IPS-NIHi7 (cell line): ENCODE results near the gene CACNA2D1.
"Not testable (repeated sequence)": the region's sequence is repeated elsewhere in the genome, so short reads cannot be mapped to it uniquely, and the experiment has no call there.

Source experiments
- DNase-seq: peaks from one replicate; pipeline ENCODE4 v3.0.0; 2012; ENCODE audit warnings: mixed read lengths; ENCODE audit errors: extremely low spot score

CACNA2D1 gene

GRCh38 chr7:82393840-82394220 is 49.7 kb downstream of the CACNA2D1 start:
- DNase-seq: no peak

DNA sequence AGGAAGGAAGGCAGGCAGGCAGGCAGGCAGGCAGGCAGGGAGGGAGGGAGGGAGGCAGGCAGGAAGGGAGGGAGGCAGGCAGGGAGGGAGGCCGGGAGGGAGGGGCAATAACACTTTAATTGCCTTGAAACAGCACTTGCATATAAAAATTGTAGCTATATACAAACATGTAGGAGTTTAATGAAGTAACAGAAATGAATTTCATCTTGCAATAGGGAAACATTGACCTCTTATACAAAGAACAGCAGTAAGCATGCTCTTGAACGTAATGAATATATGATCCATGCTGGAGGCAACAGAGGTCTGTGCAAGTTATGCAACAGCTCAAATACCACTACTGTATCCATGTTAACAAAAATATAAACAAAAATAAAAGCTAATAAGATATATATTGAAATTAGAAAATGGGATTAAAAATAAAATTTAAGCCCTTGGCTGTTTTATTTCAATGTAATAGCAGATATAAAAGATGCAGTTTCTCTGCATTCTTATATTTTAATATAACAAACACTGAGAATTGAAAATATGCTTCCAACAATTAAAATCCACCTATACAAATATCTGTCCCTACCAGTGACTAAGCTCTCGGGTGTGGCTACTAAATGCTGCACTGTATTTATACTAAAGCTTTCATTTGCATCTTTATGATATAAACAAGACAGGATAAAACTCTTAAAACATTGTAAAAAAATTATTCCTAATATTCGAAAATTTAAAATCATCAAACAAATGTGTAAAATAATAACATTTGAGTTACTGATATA is 50.3 kb downstream of the CACNA2D1 start:
- no peak for DNase-seq

GRCh38 chr7:82390936-82391335 is 52.6 kb downstream of the CACNA2D1 start:
- no peak for DNase-seq

GRCh38 chr7:82389876-82390275 is 53.7 kb downstream of the CACNA2D1 start:
- DNase-seq: no peak

DNA sequence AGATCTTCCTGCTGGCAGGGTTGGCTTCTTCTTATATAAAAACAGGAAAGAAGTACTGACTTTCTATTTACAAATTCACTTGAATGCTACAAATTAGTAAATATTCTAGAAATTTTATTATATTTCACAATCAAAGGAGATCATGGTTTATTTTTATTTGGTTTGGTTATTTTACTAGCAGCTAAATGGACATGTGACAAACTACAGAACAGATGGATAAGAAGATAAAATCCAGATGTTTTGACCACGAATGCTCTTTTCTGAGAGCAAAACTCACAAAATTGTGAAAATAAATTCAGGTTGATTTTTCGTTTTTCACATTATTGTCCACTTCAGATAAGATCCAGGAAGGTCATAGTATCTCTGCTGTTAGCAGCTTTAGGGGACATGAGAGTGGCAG is 55.4 kb downstream of the CACNA2D1 start:
- no peak for DNase-seq

DNA sequence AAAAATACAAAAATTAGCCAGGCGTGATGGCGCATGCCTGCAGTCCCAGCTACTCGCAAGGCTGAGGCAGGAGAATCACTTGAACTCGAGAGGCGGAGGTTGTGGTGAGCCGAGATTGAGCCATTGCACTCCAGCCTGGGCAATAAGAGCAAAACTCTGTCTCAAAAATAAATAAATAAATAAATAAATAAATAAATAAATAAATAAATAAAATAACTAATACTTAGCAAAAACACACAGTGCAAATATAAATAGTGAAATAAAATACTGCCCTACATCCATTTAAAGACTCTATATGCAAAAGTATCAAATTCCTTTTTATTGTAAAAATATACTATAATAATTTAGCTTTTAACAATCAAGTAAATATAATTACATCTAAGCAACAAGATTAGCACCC is 57.0 kb downstream of the CACNA2D1 start:
- not testable (repeated sequence) for DNase-seq

- DNase-seq: no peak
Measured at GRCh38 chr7:82384779-82385178, 58.8 kb downstream of the CACNA2D1 start.

DNA sequence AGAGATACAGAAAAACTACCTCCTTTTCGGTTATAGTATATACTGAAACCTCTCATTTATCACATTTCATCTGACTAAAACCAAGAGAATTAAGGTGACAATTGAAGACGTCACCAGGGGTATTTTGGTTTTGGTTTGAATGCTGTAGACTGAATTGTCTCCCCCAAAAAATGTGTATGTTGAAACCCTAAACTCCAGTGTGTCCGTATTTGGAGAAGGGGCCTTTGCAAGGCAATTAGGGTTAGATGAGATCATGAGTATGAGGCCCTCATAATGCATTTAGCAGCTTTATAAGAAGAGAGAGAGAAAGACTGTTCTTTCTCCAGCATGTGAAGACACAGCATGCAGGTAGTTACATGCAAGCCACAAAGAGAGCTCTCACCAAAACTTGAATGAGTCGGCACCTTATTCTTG is 59.5 kb downstream of the CACNA2D1 start:
- no peak for DNase-seq

DNA sequence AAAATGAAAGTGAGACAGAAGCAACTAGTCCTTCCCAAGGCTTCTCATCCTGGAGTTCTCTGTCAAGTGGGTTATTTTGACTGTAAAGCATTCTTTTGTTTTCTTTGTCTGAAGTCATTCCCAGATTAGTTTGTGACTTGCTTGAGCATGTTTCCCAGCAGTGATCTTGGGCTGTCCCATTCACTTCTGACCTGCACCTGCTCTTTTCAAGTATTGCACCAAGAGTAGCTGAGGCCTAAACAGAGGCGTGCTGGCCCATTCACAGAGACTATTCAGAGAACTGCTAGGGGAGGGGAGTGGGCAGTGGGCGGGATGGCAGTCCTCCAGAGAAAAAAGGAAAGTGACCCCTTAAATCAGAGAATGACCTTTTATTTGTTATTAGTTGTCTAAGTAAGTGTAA is 61.3 kb downstream of the CACNA2D1 start:
- no peak for DNase-seq

- DNase-seq: no peak
Measured at GRCh38 chr7:82376739-82377138, 66.8 kb downstream of the CACNA2D1 start.

DNA sequence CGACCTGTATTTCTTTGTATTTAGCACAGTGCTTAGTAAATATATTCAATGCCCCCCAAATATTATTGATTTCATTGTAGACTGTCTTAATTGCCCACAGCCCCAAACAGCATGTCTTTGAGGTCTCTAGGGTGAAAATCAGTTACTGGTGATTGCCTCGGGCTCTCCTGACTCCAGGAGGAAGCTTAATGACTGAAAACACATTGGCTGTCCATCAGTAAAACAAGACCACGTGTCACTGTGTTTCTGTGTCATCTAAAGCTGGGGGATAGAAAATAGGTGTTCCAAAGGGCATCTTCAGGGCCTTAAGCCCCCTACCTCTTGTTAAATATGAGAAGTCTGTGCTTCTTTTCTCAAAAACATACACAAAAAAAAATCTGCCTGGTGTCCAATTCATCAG is 67.9 kb downstream of the CACNA2D1 start:
- DNase-seq: no peak

DNA sequence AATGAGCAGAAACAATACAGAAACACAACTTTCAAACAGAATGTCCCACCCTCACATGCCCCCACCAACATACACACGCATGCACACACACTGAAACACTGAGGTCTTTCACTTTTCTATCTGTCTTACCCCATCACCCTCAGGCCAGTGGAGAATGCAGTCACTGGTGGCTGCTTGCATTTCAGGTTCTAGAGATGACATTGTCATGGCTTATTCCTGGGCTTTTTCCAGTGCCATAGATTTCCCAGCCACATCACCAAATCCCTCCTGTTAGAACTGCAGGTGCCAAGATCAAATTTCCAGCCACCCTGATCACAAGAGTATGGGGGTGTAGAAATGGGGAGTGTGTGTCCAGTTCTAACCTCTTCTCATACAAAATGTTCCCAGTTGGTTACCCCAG is 68.4 kb downstream of the CACNA2D1 start:
- DNase-seq: no peak

DNA sequence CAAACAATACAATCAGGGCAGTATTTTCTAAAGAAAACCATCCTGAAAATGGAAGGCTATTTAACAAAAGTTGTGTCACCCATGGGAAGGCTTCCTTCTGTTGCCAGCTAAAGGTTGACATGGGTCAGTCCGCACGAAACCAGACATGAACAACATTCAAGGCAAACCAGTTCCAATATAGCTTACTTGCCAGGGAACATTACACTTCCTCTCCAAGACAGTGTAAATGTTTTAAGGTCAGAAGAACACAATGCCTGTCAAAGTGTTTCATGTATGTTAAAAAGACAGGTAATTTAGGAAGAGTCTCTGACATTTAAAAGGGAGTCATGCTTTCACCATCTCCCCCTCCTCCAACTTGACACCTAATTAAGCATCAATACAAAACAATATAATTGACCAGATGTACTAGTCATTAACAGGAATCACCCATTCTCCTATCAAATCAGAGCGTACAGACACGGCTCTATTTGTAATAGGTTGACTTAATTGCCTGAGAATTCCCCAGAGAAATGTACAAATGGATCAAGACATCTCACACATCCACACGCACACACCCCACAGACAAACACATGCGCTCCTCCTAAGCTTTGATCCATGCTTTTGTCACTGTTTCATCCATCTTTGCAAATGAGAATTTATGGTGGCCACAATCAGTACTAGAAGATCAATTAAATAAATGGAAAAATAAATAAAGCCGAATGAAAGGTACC is 69.5 kb downstream of the CACNA2D1 start:
- no peak for DNase-seq

DNA sequence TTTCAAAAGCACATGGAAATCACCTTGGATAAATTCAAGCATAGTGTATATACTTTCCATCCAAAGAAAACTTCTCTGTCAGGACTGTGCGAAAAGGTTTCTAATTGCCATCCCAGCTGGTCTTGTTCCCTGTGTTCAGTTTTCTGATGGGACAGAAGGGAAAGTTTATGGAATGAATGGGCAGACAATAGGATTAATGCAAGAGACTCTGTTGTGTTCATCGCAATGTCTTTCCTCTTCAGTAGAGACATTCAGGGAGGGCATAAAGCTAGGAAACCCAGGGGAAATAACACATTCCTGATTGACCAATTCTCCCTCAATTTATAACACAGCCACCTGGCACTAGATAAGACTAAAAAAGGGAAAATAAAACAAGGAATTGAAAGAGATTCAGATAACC is 78.9 kb downstream of the CACNA2D1 start:
- no peak for DNase-seq

- DNase-seq: no peak
Measured at GRCh38 chr7:82364048-82364447, 79.5 kb downstream of the CACNA2D1 start.

GRCh38 chr7:82362129-82362706 is 81.4 kb downstream of the CACNA2D1 start:
- no peak for DNase-seq

- DNase-seq: no peak
Measured at GRCh38 chr7:82360591-82361368, 82.8 kb downstream of the CACNA2D1 start.

GRCh38 chr7:82359426-82359825 is 84.2 kb downstream of the CACNA2D1 start:
- DNase-seq: no peak

DNA sequence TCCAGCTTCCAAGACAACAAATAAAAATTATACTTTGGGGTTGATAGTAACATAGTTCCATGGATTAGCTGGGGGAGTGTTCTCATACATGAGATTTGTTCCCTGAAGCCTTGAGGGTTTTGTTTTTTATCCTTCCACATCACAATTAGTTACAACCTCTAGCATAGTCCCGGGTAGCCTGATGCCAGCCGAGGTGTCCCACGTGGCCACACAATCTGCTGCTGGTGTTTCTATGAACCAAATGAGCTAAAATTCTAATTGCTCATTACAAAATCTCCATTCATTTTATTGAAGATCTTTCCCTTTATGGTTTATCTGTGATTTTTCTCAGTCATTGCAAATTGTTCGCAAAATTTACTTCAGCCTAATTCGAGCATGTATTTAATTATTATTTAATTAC is 84.7 kb downstream of the CACNA2D1 start:
- DNase-seq: no peak

GRCh38 chr7:82358009-82358578 is 85.5 kb downstream of the CACNA2D1 start:
- no peak for DNase-seq

GRCh38 chr7:82348251-82348650 is 95.3 kb downstream of the CACNA2D1 start:
- DNase-seq: no peak

- DNase-seq: no peak
Measured at GRCh38 chr7:82347808-82348207, 95.8 kb downstream of the CACNA2D1 start.
